ENCODE results near the gene GRK6.

The GRK6 gene

GRCh38 chr5:177389241-177390169, 37.0 kb upstream of the GRK6 start:
- Histone ChIP-seq H3K36me3 (replicated peaks) (no peaks in the 10 kb centered on the region), H3K27ac (peak overlapping the region; percentile 89), H3K4me3 (ENCODE audit: low read depth, low read length) (no peak overlapping the region), H3K27me3 (replicated peaks) (no peaks in the 10 kb centered on the region)
- peak; percentile 5 for TF ChIP-seq CTCF (IDR thresholded peaks at IDR 0.05; ENCODE audit: low read depth, low read length, missing control alignments)
- peak; percentile 91 for DNase-seq
- in situ Hi-C loops (cut with HindIII; ENCODE audit: low pct_ligation_motif_present, low sequenced_read_pairs), result no loop called here

GRCh38 chr5:177390363-177391300, 35.8 kb upstream of the GRK6 start:
- DNase-seq, result peak; percentile 84
- Histone ChIP-seq H3K4me3 (ENCODE audit: low read depth, low read length) (no peak overlapping the region), H3K36me3 (replicated peaks) (no peaks in the 10 kb centered on the region), H3K27ac (peak overlapping the region; percentile 89), H3K27me3 (replicated peaks) (no peaks in the 10 kb centered on the region)
- in situ Hi-C loops (cut with HindIII; ENCODE audit: low pct_ligation_motif_present, low sequenced_read_pairs), result no loop called here
- peak; percentile 93 for TF ChIP-seq CTCF (IDR thresholded peaks at IDR 0.05; ENCODE audit: low read depth, low read length, missing control alignments)

DNA sequence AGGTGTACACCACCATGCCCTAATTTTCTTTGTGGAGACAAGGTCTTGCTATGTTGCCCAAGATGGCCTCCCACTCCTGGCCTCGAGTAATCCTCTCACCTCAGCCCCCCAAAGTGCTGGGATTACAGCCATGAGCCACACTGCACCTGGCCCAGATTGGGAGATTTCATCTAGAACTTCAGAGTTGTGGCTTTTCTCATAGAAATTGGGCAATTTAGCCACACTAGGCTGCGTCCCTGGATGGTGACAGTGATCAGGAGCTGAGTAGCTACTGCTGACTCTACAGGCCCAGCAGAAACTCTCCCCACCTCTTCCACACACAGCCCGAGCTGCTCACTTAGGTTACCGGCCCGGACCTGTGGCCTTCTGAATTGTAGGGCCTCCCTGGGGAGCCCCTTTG, 33.7 kb upstream of the GRK6 start:
- TF ChIP-seq CTCF (IDR thresholded peaks at IDR 0.05; ENCODE audit: low read depth, low read length, missing control alignments), result no peak
- in situ Hi-C loops (cut with HindIII; ENCODE audit: low pct_ligation_motif_present, low sequenced_read_pairs), result no loop called here
- H3K36me3 ChIP-seq (replicated peaks), result no peaks in the 10 kb centered on the region
- no peak overlapping the region for H3K4me3 ChIP-seq (ENCODE audit: low read depth, low read length)
- H3K27ac ChIP-seq, result no peak overlapping the region
- DNase-seq, result no peak
- no peaks in the 10 kb centered on the region for H3K27me3 ChIP-seq (replicated peaks)

GRCh38 chr5:177393206-177393765, 33.2 kb upstream of the GRK6 start:
- H3K4me3 ChIP-seq (ENCODE audit: low read depth, low read length), result no peak overlapping the region
- H3K36me3 ChIP-seq (replicated peaks), result no peaks in the 10 kb centered on the region
- H3K27me3 ChIP-seq (replicated peaks), result no peaks in the 10 kb centered on the region
- in situ Hi-C loops (cut with HindIII; ENCODE audit: low pct_ligation_motif_present, low sequenced_read_pairs), result no loop called here
- no peak for TF ChIP-seq CTCF (IDR thresholded peaks at IDR 0.05; ENCODE audit: low read depth, low read length, missing control alignments)
- no peak overlapping the region for H3K27ac ChIP-seq
- no peak for DNase-seq

DNA sequence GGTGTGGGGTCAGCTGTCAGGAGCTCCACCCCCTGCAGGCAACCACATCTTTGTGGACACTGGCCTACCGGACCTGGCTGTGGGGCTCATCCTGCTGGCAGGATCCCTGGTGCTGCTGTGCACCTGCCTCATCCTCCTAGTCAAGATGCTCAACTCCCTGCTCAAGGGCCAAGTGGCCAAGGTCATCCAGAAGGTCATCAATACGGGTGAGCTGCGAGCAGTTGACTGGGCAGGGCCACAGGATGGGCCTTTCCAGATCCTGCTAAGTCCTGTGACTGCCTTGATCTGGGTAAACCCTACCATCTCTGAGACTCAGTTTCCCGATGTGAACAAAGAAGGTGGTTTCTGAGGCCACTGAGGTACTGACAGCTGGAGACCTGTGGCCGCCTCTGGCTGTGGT, 32.5 kb upstream of the GRK6 start:
- Histone ChIP-seq H3K4me3 (ENCODE audit: low read depth, low read length) (no peak overlapping the region), H3K27me3 (replicated peaks) (no peaks in the 10 kb centered on the region), H3K36me3 (replicated peaks) (no peaks in the 10 kb centered on the region), H3K27ac (no peak overlapping the region)
- DNase-seq, result no peak
- in situ Hi-C loops (cut with HindIII; ENCODE audit: low pct_ligation_motif_present, low sequenced_read_pairs), result no loop called here
- no peak for TF ChIP-seq CTCF (IDR thresholded peaks at IDR 0.05; ENCODE audit: low read depth, low read length, missing control alignments)

Measured in brain microvascular endothelial cell (primary cell).